K562 (cell line): ENCODE data around the gene CHST14. TPM values are rescaled to one million over a fixed set of nuclear protein-coding genes. Genes with fewer than 3 reads are reported as not detected.

Source experiments
- DDX20 ChIP-seq: fragments of 450-650 bp; IDR thresholded peaks from 2 replicates; pipeline ENCODE4 v1.6.1; 2016; ENCODE audit warnings: missing genetic modification characterization, low read depth, mild to moderate bottlenecking, missing compliant biosample characterization, moderate library complexity
- E2F1 ChIP-seq: sonication (generic); formaldehyde crosslinking; IDR thresholded peaks from 2 replicates; pipeline ENCODE4 v1.8.1; 2023; ENCODE audit warnings: mild to moderate bottlenecking, missing genetic modification reagents, moderate library complexity
- E4F1 ChIP-seq: fragments of 250-450 bp; sonication (Bioruptor Pico); IDR thresholded peaks from 2 replicates; pipeline ENCODE4 v1.5.0; 2021; ENCODE audit warnings: mild to moderate bottlenecking, borderline replicate concordance
- ELK3 ChIP-seq: fragments of 450-650 bp; formaldehyde crosslinking; IDR thresholded peaks from 2 replicates; pipeline ENCODE4 v1.4.0; 2020; ENCODE audit warnings: mild to moderate bottlenecking
- KAT8 ChIP-seq: fragments of 450-650 bp; IDR thresholded peaks from 2 replicates; pipeline ENCODE4 v1.6.1; 2016; ENCODE audit warnings: low read depth, mild to moderate bottlenecking
- MCM5 ChIP-seq: fragments of 450-650 bp; IDR thresholded peaks from 2 replicates; pipeline ENCODE4 v1.6.1; 2016; ENCODE audit warnings: low read depth
- MNT ChIP-seq, 2 experiments: fragments of 450-650 bp; conservative IDR thresholded peaks; 2 replicates each; pipeline ENCODE4 v1.6.1; 2017; ENCODE audit warnings: mild to moderate bottlenecking in 2 of 2, moderate library complexity in 2 of 2
- POLR2G ChIP-seq: fragments of 200-400 bp; formaldehyde crosslinking; IDR thresholded peaks from 2 replicates; pipeline ENCODE4 v1.6.1; 2017; ENCODE audit warnings: low read depth, mild to moderate bottlenecking, antibody characterized with exemption, low read length, moderate library complexity
- SRF ChIP-seq, 2 experiments: fragments of 250-450, 450-650 bp in 1 of 2; sonication (Bioruptor Pico) in 1 of 2; sonication (generic) in 1 of 2; formaldehyde crosslinking; IDR thresholded peaks; 2 replicates each; pipeline versions ENCODE4 v1.5.0 to v1.5.1; 2020 to 2022; ENCODE audit warnings: mild to moderate bottlenecking in 1 of 2, missing genetic modification reagents in 1 of 2
- SRSF7 ChIP-seq: fragments of 200-400 bp; formaldehyde crosslinking; optimal IDR thresholded peaks from 2 replicates; pipeline ENCODE3; 2017; ENCODE audit warnings: mild to moderate bottlenecking, low read depth, low read length
- TEAD1 ChIP-seq, 2 experiments: fragments of 450-650 bp in 1 of 2; sonication (generic) in 1 of 2; formaldehyde crosslinking; IDR thresholded peaks; 2 replicates each; pipeline versions ENCODE4 v1.4.0 to v1.8.0; 2020 to 2022; ENCODE audit warnings: mild to moderate bottlenecking in 2 of 2, missing genetic modification reagents in 1 of 2
- THRA ChIP-seq: fragments of 450-650 bp; IDR thresholded peaks from 2 replicates; pipeline ENCODE4 v1.6.1; 2017; ENCODE audit warnings: mild to moderate bottlenecking, moderate library complexity
- ZKSCAN1 ChIP-seq: fragments of 150-350 bp; IDR thresholded peaks from 2 replicates; pipeline ENCODE4 v1.6.1; 2016; ENCODE audit warnings: low read depth, low read length
- ZNF124 ChIP-seq: sonication (generic); formaldehyde crosslinking; IDR thresholded peaks from 2 replicates; pipeline ENCODE4 v1.8.1; 2022; ENCODE audit warnings: missing genetic modification reagents
- ZNF444 ChIP-seq: fragments of 250-450 bp; sonication (Bioruptor Pico); IDR thresholded peaks from 2 replicates; pipeline ENCODE4 v1.4.0; 2020; ENCODE audit warnings: mild to moderate bottlenecking, moderate library complexity
- polyA plus RNA-seq, 8 experiments: library from polyadenylated mRNA; depleted of rRNA in 4 of 8; stranded (reverse) in 5 of 8; unstranded in 3 of 8; fragments of >200 nt; fragmentation: Nextera tagmentation in 2 of 8; fragmentation: Illumina TruSeq in 1 of 8; extraction: Ambion mirVana in 2 of 8; extraction: Trizol in 1 of 8; gene quantifications; 2 replicates each; pipeline versions ENCODE4 v1.2.1 to v1.2.3, GENCODE V29; 2011 to 2014; ENCODE audit warnings: inconsistent platforms in 1 of 8, missing spikeins in 1 of 8
- total RNA-seq, 7 experiments: library from RNA; depleted of rRNA in 6 of 7; stranded (reverse); fragments of >200 nt in 6 of 7; fragmentation: Illumina TruSeq in 2 of 7; extraction: Trizol in 2 of 7; gene quantifications; 2 replicates each; pipeline versions ENCODE4 v1.2.1 to v1.2.3, GENCODE V29; 2011 to 2021; ENCODE audit warnings: low replicate concordance in 1 of 7

The CHST14 gene
- total and polyA plus RNA-seq, 9 of the 15 experiments (the other 6 are each of a cell fraction or from before 2014, with no cell fraction given), result 1.6 to 12.1 (median 4.5) TPM

- no peak for TF ChIP-seq ZKSCAN1
- no peak for TF ChIP-seq ELK3
- TF ChIP-seq ZNF124 (CRISPR knock-in tag), result no peak
- no peak for TF ChIP-seq MCM5
- TF ChIP-seq SRSF7, result no peak
- TF ChIP-seq E2F1 (CRISPR knock-in tag), result no peak
- no peak for TF ChIP-seq DDX20 (tag)
- TF ChIP-seq SRF (CRISPR knock-in tag; IDR thresholded peaks at IDR 0.05), result no peak
- no peak for TF ChIP-seq E4F1 (CRISPR knock-in tag)
- no peak for TF ChIP-seq THRA
- no peak; a peak in 1 of 4 replicates for TF ChIP-seq MNT (conservative IDR thresholded peaks at IDR 0.05)
- no peak for TF ChIP-seq KAT8
- peak; percentile 54 for TF ChIP-seq POLR2G
- 0 out of 4 replicates have a peak, but pooled peaks of 1 of the 2 experiments have one; percentile 40 for TF ChIP-seq TEAD1 (CRISPR knock-in tag; IDR thresholded peaks at IDR 0.05)
- peak; percentile 94 for TF ChIP-seq ZNF444 (CRISPR knock-in tag)
Measured at GRCh38 chr15:40436116-40436891, 34.5 kb upstream of the CHST14 start (continued).
